Measurements from ENCODE around the gene ZRANB1.

DNA sequence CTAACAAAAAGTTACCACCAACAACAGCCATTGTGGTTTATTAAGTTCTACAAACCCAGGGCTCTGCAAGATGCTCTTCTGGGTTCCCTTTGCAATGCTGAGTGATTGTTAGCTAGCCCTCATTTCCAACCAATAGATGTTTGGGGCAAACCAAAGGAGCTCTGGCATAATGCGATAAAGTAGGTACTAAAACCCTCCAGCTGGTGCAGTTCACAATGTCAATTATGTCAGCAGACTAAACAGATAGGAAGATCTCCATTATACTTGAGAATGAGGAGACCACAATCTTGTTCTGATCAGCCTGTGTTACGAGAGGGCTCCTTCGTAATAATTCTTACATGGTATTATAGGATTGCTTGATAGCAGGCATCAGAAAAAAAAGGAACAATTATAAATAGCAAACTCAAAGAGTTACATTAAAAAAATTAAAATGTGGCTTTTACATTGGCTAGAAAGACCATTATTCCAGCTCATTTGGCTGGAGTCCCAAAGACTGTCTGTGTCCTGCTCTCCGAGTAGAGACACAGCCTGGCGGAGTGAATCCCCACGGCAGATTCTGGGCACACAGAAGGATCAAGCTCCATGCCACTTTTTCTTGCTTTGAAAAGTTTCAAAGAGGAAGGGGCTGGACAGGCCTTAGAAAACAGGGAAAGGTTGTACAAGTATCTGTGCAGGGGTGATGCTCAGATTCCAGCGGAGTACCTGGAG, 93.8 kb downstream of the ZRANB1 start:
- TF ChIP-seq POLR2A (IDR thresholded peaks at IDR 0.05; ENCODE audit: low read depth, low read length) = no peak
- no peak for TF ChIP-seq POLR2AphosphoS5 (IDR thresholded peaks at IDR 0.05; ENCODE audit: low read depth, low read length)
- TF ChIP-seq TAF1 (IDR thresholded peaks at IDR 0.05; ENCODE audit: borderline replicate concordance, low read depth, low read length) = no peak

Data from GM12892 (cell line).